EL (cell line): ENCODE results near the gene NTSR1.

Source experiments
- DNase-seq: peaks from one replicate; pipeline ENCODE4 v3.0.0-alpha.2; 2016

NTSR1 gene

GRCh38 chr20:62710886-62711702 is 2.5 kb downstream of the NTSR1 start:
- no peak for DNase-seq

DNA sequence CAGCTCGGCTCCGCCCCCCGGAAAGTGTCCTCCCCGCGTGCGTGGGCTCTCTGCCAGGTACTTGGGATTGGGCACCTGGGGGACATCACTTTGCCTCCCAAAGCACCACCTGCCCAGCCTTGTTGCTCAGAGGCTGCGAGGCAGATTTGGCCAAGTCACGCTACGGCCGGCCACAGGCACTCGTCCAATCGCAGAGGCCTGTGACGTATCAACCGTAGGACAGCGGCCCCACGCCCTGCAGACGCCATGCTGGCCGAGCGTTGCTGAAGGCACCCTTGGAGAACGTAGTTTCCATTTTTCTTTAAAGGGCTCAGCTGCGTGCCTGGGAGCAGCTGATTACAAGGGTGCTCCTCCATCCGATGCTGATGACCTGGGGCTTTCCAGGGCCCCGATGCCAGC is 3.1 kb downstream of the NTSR1 start:
- DNase-seq, result no peak

- DNase-seq, result no peak
These were observed 4.0 kb downstream of the NTSR1 start for GRCh38 chr20:62712606-62713005.

- no peak for DNase-seq
These were observed 5.4 kb downstream of the NTSR1 start for GRCh38 chr20:62714006-62714405.

- no peak for DNase-seq
These were observed 6.2 kb downstream of the NTSR1 start for GRCh38 chr20:62714799-62715198.

DNA sequence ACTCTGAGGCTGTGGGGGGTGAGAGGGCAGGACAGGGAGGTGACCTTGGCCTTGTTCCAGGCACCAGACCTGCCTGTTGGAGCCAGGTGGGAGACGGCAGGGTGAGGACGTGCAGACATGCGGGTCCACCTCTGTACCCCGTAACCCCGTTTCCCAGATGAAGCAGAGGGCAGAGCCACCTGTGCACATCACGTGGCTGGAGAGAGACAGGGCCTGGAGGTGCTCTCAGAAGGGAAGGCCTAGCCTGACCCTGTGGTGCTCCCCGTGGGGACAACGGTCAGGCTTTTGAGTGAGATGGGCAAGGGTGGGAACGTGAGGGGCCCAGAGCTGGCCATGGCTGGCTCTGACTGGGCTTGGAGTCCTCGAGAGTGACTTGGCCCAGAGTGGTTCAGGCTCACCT is 6.6 kb downstream of the NTSR1 start:
- no peak for DNase-seq

- DNase-seq, result peak; percentile 30
These were observed 7.7 kb downstream of the NTSR1 start for GRCh38 chr20:62716198-62716940.

DNA sequence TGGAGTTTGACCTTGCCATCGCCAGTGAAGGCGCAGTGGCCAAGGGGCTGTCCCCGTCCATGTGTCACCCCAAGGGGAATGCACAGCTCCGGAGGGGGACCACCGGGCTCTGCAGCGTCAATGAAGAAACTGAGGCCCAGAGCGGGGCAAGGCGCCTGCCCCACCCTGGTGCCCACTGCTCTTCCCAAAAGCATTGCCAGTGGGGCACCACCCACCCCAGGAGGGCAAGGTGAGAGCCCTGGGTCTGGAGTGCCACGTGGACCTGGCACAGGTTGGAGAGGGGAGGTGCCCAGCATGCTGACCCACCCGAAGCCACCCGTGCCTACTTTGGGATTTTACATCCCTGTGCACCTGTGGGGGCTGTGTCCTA is 8.3 kb downstream of the NTSR1 start:
- DNase-seq, result no peak

DNA sequence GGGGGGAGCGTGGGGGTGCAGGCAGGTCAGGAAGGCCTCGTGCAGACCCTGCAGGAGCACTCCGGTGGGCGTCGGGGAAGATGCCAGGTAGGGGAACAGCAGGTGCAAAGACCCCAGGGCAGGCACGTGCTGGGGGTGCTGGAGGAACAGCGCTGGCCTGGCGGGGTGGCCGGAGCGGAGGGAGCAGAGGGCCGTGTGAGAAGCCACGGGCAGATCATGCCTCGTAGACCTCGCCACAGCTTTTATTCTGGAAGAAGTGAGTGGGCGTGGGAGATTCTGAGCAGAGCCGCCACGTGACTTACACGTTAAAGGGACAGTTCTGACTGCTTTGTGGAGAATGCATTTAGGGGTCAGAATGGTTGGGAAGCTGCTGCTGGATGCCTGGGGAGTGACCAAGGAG is 9.3 kb downstream of the NTSR1 start:
- no peak for DNase-seq

- no peak for DNase-seq
These were observed 9.9 kb downstream of the NTSR1 start for GRCh38 chr20:62718546-62718945.

- peak; percentile 49 for DNase-seq
These were observed 10.8 kb downstream of the NTSR1 start for GRCh38 chr20:62719250-62719935.

GRCh38 chr20:62721511-62722370 is 13.1 kb downstream of the NTSR1 start:
- no peak for DNase-seq

- DNase-seq, result no peak
These were observed 14.0 kb downstream of the NTSR1 start for GRCh38 chr20:62722627-62723026.

DNA sequence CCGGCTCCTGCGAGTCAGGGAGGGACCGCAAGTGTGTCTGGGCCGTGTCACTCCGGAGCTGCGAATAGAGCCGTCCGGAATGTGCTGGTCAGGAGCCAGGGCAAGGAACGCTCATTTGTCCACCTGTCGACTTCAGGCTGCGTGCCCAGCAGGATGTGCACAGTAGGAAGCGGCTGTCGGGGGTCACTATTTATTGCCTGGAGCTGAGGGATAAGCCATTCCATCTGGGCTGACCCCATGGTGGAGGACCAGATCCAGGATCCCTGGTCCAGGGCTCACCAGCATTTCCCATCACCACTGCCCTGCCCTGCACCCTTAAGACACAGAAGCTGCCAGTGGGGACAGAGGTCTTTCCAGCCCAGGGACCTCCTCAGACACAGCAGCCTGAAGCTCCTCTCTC is 14.7 kb downstream of the NTSR1 start:
- peak; percentile 40 for DNase-seq

DNA sequence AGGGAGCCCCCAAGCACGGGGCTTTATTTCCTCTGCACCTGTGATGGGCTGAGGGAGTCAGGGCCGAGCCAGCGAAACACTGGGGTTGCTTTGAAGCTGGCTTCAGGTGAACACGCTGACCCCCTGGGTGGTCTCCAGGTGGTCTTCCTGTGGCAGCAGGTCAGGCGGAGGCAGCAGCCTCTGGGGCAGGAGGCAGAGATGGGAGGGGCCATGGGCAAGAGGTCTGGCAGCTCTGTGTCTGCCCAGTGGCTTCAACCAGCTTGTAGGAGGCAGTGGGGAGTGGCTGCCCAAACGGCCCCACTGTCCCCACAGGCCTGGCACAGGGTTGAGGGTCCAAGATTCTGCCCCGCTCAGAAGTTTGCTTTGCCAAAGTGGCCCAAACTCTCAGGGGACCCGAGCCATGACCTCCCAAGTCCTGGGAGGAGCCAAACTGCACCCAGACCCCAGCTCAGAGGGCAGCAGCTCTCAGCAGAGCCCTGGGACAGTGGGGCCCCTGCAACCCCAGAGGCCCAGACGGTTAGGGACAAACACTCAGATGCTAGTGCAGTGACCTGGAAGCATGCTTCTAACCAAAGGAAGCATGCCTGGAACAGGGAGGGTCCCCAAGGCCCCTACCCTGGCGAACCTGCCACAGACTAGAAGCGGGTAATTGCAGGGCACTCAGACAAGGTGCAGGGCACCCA is 15.3 kb downstream of the NTSR1 start:
- no peak for DNase-seq

- peak; percentile 36 for DNase-seq
These were observed 16.3 kb downstream of the NTSR1 start for GRCh38 chr20:62724692-62725595.

GRCh38 chr20:62725596-62726268 is 17.1 kb downstream of the NTSR1 start:
- DNase-seq, result no peak

DNA sequence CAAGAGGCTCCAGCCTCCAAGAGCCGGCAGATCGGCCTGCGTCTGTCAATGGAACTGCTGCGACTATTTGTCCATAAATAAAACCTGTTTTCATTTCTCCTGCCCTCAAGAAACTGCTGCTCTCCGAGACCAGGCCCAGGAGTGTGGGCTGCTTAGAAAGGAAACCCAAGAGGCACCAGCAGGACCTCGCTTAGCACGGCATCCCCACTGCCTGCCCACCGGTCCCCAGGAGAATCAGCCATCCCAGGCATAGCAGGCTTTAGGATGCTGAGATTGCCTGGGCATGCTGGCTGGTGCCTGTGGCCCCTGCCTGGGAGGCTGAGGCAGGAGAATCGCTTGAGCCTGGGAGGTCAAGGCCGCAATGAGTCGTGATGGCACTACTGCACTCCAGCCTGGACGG is 17.6 kb downstream of the NTSR1 start:
- no peak for DNase-seq

- DNase-seq, result no peak
These were observed 18.3 kb downstream of the NTSR1 start for GRCh38 chr20:62726716-62727583.
